ENCODE results near the gene CEACAM18.

GRCh38 chr19:51503896-51504295 is 25.6 kb downstream of the CEACAM18 start:
- TF ChIP-seq POLR2AphosphoS5 (IDR thresholded peaks at IDR 0.05) (no peak), POLR2A (IDR thresholded peaks at IDR 0.05) (no peak), CTCF (IDR thresholded peaks at IDR 0.05) (no peak)

Measured in stomach (tissue), 4 donors.